CD4-positive, alpha-beta T cell (primary cell): Measurements from ENCODE around the gene LRP1B. TPM values are rescaled to one million over a fixed set of nuclear protein-coding genes. Genes with fewer than 3 reads are reported as not detected.

ENCODE experiments used
- ATAC-seq: fragments of 200-7000 bp; cut with Tn5 transposase; one replicate; pipeline ENCODE4 v1.10.0; 2022; ENCODE audit warnings: mild to moderate bottlenecking; ENCODE audit not compliant: poor library complexity
- CTCF ChIA-PET: fragments of 350-600 bp; sonication (Branson Sonifier 250); formaldehyde crosslinking; loops from one replicate; lab custom pipeline; 2021; ENCODE audit warnings: antibody characterized with exemption, inconsistent platforms; lab: Charles Lee
- POLR2A ChIA-PET: fragments of 350-600 bp; sonication (Branson Sonifier 250); formaldehyde crosslinking; loops from one replicate; lab custom pipeline; 2021; ENCODE audit warnings: antibody characterized with exemption, inconsistent platforms; lab: Charles Lee
- DNase-seq, 14 experiments: peaks; one replicate each; pipeline ENCODE4 v3.0.0-alpha.2; 2013 to 2020; ENCODE audit warnings: mixed read lengths in 2 of 14
- H3K27ac ChIP-seq, 2 donors: one replicate each; pipeline versions ENCODE4 v1.5.1 to v1.7.0; 2013; ENCODE audit warnings: low read length in 2 of 2, low read depth in 1 of 2, mild to moderate bottlenecking in 1 of 2
- H3K27me3 ChIP-seq, 2 experiments: 1 replicate in 1 of 2; 2 replicates in 1 of 2; pipeline versions ENCODE4 v1.6.1 to v1.7.0; 2013; ENCODE audit warnings: low read length in 2 of 2, control low read depth in 1 of 2, mild to moderate bottlenecking in 1 of 2, moderate library complexity in 1 of 2; ENCODE audit not compliant: insufficient read depth in 2 of 2, control insufficient read depth in 1 of 2
- H3K36me3 ChIP-seq: one replicate; pipeline ENCODE4 v1.6.1; 2013; ENCODE audit warnings: low read length, control low read depth; ENCODE audit not compliant: insufficient read depth
- H3K4me1 ChIP-seq: one replicate; pipeline ENCODE4 v1.6.1; 2013; ENCODE audit warnings: low read length, control low read depth; ENCODE audit not compliant: insufficient read depth
- H3K4me3 ChIP-seq: one replicate; pipeline ENCODE4 v1.5.1; 2013; ENCODE audit warnings: mild to moderate bottlenecking, low read length, moderate library complexity
- H3K9me3 ChIP-seq, 2 experiments: 1 replicate in 1 of 2; 2 replicates in 1 of 2; pipeline versions ENCODE4 v1.6.1 to v1.7.0; 2013; ENCODE audit warnings: low read length in 2 of 2, mild to moderate bottlenecking in 2 of 2, control low read depth in 1 of 2, moderate library complexity in 1 of 2; ENCODE audit not compliant: control insufficient read depth in 1 of 2, insufficient read depth in 1 of 2
- H3K27ac Mint-ChIP-seq: one replicate; pipeline ENCODE4 v1.8.0; 2020; ENCODE audit warnings: mixed read lengths
- H3K27me3 Mint-ChIP-seq: one replicate; pipeline ENCODE4 v1.8.0; 2021; ENCODE audit warnings: mixed read lengths
- H3K36me3 Mint-ChIP-seq: one replicate; pipeline ENCODE4 v1.8.0; 2021; ENCODE audit warnings: low read depth, mixed read lengths
- H3K4me1 Mint-ChIP-seq: one replicate; pipeline ENCODE4 v1.8.0; 2021; ENCODE audit warnings: low read depth, mixed read lengths
- H3K4me3 Mint-ChIP-seq: one replicate; pipeline ENCODE4 v1.8.0; 2020; ENCODE audit warnings: mild to moderate bottlenecking, mixed read lengths
- H3K9me3 Mint-ChIP-seq: one replicate; pipeline ENCODE4 v1.8.0; 2020; ENCODE audit warnings: mixed read lengths
- CTCF ChIP-seq: fragments of 200-600 bp; IDR thresholded peaks from one replicate; pipeline ENCODE4 v1.8.0; 2022; ENCODE audit warnings: antibody characterized with exemption, mild to moderate bottlenecking
- intact Hi-C, 2 experiments: fragments of 100-400 bp; cut with DNase I in 1 of 2; cut with micrococcal nuclease in 1 of 2; formaldehyde crosslinking; loops; one replicate each; pipeline versions ENCODE4 v1.15.1 to v1.9.0; 2023 to 2025; cut with DNase I, micrococcal nuclease
- total RNA-seq, 174 experiments: library from RNA in 2 of 174; stranded (reverse) in 2 of 174; gene quantifications; one replicate each; pipeline ENCODE4 v1.2.3 and lab custom pipeline; 2021 to 2026

The LRP1B gene
- total RNA-seq, 2 experiments from 2014 or later = not detected

GRCh38 chr2:141301551-141301950 is 829.3 kb downstream of the LRP1B start:
- intact Hi-C loops = no loop called here
- no peak overlapping the region for H3K27ac Mint-ChIP-seq
- no peak overlapping the region for H3K27ac ChIP-seq
- DNase-seq (no peak), ATAC-seq (no peak)
- H3K27me3 ChIP-seq = no peaks in the 10 kb centered on the region
- peaks cover 15% of the 10 kb centered on the region for H3K9me3 Mint-ChIP-seq
- H3K9me3 ChIP-seq = no peaks in the 10 kb centered on the region
- H3K36me3 Mint-ChIP-seq = no peaks in the 10 kb centered on the region
- no peaks in the 10 kb centered on the region for H3K4me1 Mint-ChIP-seq
- TF ChIP-seq CTCF = no peak
- CTCF ChIA-PET = no interaction called here
- no peaks in the 10 kb centered on the region for H3K36me3 ChIP-seq
- no peak overlapping the region for H3K4me3 ChIP-seq
- no peaks in the 10 kb centered on the region for H3K4me1 ChIP-seq
- no peaks in the 10 kb centered on the region for H3K27me3 Mint-ChIP-seq
- POLR2A ChIA-PET = no interaction called here
- no peak overlapping the region for H3K4me3 Mint-ChIP-seq

GRCh38 chr2:141280037-141280436 is 850.8 kb downstream of the LRP1B start:
- POLR2A ChIA-PET = no interaction called here
- Mint-ChIP-seq H3K36me3 (no peaks in the 10 kb centered on the region), H3K4me3 (no peak overlapping the region)

GRCh38 chr2:141271346-141271745 is 859.5 kb downstream of the LRP1B start:
- no peaks in the 10 kb centered on the region for H3K27me3 Mint-ChIP-seq
- Histone ChIP-seq H3K4me1 (no peaks in the 10 kb centered on the region), H3K4me3 (no peak overlapping the region), H3K27me3 (no peaks in the 10 kb centered on the region), H3K27ac (no peak overlapping the region), H3K9me3 (peaks cover 0 to 6% of the 10 kb centered on the region in 2 experiments), H3K36me3 (no peaks in the 10 kb centered on the region)
- ChIA-PET POLR2A (no interaction called here), CTCF (no interaction called here)
- H3K4me1 Mint-ChIP-seq = no peaks in the 10 kb centered on the region
- no peak for DNase-seq
- H3K27ac Mint-ChIP-seq = no peak overlapping the region
- no peak for TF ChIP-seq CTCF
- no peak overlapping the region for H3K4me3 Mint-ChIP-seq
- peaks cover 20% of the 10 kb centered on the region for H3K9me3 Mint-ChIP-seq
- H3K36me3 Mint-ChIP-seq = no peaks in the 10 kb centered on the region
- ATAC-seq = no peak
- intact Hi-C loops = no loop called here

More at GRCh38 chr2:141280037-141280436, 850.8 kb downstream of the LRP1B start:
- ATAC-seq (no peak), DNase-seq (no peak)
- Histone ChIP-seq H3K9me3 (peaks cover 0 to 11% of the 10 kb centered on the region in 2 experiments), H3K4me1 (no peaks in the 10 kb centered on the region), H3K4me3 (no peak overlapping the region), H3K36me3 (no peaks in the 10 kb centered on the region), H3K27ac (no peak overlapping the region), H3K27me3 (no peaks in the 10 kb centered on the region)
- no peak overlapping the region for H3K27ac Mint-ChIP-seq
- CTCF ChIA-PET = no interaction called here
- H3K9me3 Mint-ChIP-seq = peaks cover 10% of the 10 kb centered on the region
- intact Hi-C loops = no loop called here
- H3K27me3 Mint-ChIP-seq = no peaks in the 10 kb centered on the region
- TF ChIP-seq CTCF = no peak
- no peaks in the 10 kb centered on the region for H3K4me1 Mint-ChIP-seq
